A673 (cell line): ENCODE data around the gene CGNL1. TPM values are rescaled to one million over a fixed set of nuclear protein-coding genes. Genes with fewer than 3 reads are reported as not detected.

Experiments used
- BruUV-seq: library from RNA; stranded (reverse); fragments of 400-500 nt; replicated peaks from 2 replicates; lab custom pipeline; 2021; lab: Mats Ljungman, UMichigan
- CTCF ChIA-PET: fragments of 300-600 bp; sonication (Branson Sonifier 250); formaldehyde crosslinking; loops from one replicate; lab custom pipeline; 2022; ENCODE audit warnings: antibody characterized with exemption; lab: Charles Lee
- POLR2A ChIA-PET: fragments of 300-600 bp; sonication (Branson Sonifier 250); formaldehyde crosslinking; loops from one replicate; lab custom pipeline; 2022; ENCODE audit warnings: antibody characterized with exemption; ENCODE audit not compliant: low non-redundant PET; lab: Charles Lee
- DNase-seq: peaks from one replicate; pipeline ENCODE4 v3.0.0-alpha.2; 2015; ENCODE audit warnings: low spot score
- H3K27ac ChIP-seq: fragments of 200-600 bp; sonication (generic); 2 replicates; pipeline ENCODE4 v1.5.1; 2016; ENCODE audit warnings: mixed run types, low read depth, mild to moderate bottlenecking, mixed read lengths, antibody characterized with exemption, low read length; ENCODE audit not compliant: poor library complexity, severe bottlenecking
- H3K27me3 ChIP-seq: fragments of 200-600 bp; sonication (generic); replicated peaks from 2 replicates; pipeline ENCODE4 v1.6.1; 2017; ENCODE audit warnings: mixed run types, low read depth, mild to moderate bottlenecking, mixed read lengths, antibody characterized with exemption, low read length; ENCODE audit not compliant: insufficient read depth, poor library complexity
- H3K36me3 ChIP-seq: fragments of 200-600 bp; sonication (generic); 2 replicates; pipeline ENCODE4 v1.6.1; 2016; ENCODE audit warnings: mixed run types, mild to moderate bottlenecking, mixed read lengths, antibody characterized with exemption, low read length; ENCODE audit not compliant: insufficient read depth, poor library complexity, severe bottlenecking
- H3K4me1 ChIP-seq: fragments of 200-600 bp; sonication (generic); 2 replicates; pipeline ENCODE4 v1.6.1; 2017; ENCODE audit warnings: mixed run types, mild to moderate bottlenecking, mixed read lengths, antibody characterized with exemption, low read length; ENCODE audit not compliant: insufficient read depth, poor library complexity, severe bottlenecking
- H3K4me3 ChIP-seq: fragments of 200-600 bp; sonication (generic); 2 replicates; pipeline ENCODE4 v1.5.1; 2016; ENCODE audit warnings: low read depth, mixed run types, mild to moderate bottlenecking, mixed read lengths, low read length; ENCODE audit not compliant: poor library complexity, severe bottlenecking
- H3K9me3 ChIP-seq: fragments of 200-600 bp; sonication (generic); 2 replicates; pipeline ENCODE4 v1.6.1; 2016; ENCODE audit warnings: mixed run types, low read depth, mild to moderate bottlenecking, mixed read lengths, antibody characterized with exemption, low read length; ENCODE audit not compliant: poor library complexity, severe bottlenecking
- EZH2 ChIP-seq: fragments of 200-600 bp; sonication (generic); IDR thresholded peaks from 2 replicates; pipeline ENCODE4 v1.6.1; 2017; ENCODE audit warnings: borderline replicate concordance, low read depth, mild to moderate bottlenecking, mixed read lengths, antibody characterized with exemption, low read length; ENCODE audit not compliant: poor library complexity, severe bottlenecking
- intact Hi-C: fragments of 100-400 bp; cut with micrococcal nuclease; formaldehyde crosslinking; loops from one replicate; pipeline ENCODE4 v1.10.0; 2022; ENCODE audit not compliant: unreplicated experiment
- total RNA-seq: library from RNA; stranded (reverse); gene quantifications from 2 replicates; pipeline ENCODE4 v1.2.3, GENCODE V29; 2021
- TF ChIP-seq, protein P1 (sequence below): fragments of 300-800, 200-600 bp; sonication (generic); conservative IDR thresholded peaks from 2 replicates; pipeline ENCODE4 v1.5.1; 2017; ENCODE audit warnings: low read depth, mild to moderate bottlenecking, antibody characterized with exemption, low read length, moderate library complexity, mixed read lengths

CGNL1 gene
- total RNA-seq, 1 experiment from 2014 or later, result 0.58 TPM

DNA sequence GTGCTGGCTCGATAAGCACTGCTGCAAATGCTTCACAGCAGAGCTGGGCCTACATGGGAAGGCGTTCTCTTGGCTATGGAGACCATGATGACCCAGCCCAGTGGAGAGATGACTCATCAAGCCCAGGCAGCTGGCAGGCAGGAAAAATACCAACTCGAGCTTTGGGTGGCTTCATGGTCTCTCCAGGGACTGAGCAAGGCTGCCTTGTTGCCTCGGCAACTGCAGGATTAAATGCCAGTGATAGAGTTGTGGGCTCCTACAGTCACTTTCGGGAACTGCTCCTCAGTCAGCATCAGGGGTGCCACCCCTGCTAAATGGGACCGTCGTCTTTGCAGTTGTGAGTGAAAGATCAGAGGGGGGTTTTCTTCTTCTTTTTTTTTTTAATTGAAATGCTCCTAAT is 160.8 kb downstream of the CGNL1 start:
- H3K4me1 ChIP-seq, result peaks cover 50% of the 10 kb centered on the region
- H3K27me3 ChIP-seq, result no peaks in the 10 kb centered on the region
- no TSS peak for BruUV-seq
- H3K27ac ChIP-seq, result peak overlapping the region; percentile 56
- intact Hi-C loops, result no loop called here
- peak; percentile 97 for DNase-seq
- H3K9me3 ChIP-seq, result peaks cover 7% of the 10 kb centered on the region
- TF ChIP-seq EZH2, result no peak
- TF ChIP-seq, protein P1, sequence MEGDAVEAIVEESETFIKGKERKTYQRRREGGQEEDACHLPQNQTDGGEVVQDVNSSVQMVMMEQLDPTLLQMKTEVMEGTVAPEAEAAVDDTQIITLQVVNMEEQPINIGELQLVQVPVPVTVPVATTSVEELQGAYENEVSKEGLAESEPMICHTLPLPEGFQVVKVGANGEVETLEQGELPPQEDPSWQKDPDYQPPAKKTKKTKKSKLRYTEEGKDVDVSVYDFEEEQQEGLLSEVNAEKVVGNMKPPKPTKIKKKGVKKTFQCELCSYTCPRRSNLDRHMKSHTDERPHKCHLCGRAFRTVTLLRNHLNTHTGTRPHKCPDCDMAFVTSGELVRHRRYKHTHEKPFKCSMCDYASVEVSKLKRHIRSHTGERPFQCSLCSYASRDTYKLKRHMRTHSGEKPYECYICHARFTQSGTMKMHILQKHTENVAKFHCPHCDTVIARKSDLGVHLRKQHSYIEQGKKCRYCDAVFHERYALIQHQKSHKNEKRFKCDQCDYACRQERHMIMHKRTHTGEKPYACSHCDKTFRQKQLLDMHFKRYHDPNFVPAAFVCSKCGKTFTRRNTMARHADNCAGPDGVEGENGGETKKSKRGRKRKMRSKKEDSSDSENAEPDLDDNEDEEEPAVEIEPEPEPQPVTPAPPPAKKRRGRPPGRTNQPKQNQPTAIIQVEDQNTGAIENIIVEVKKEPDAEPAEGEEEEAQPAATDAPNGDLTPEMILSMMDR, result peak; percentile 42
- no peaks in the 10 kb centered on the region for H3K36me3 ChIP-seq
- CTCF ChIA-PET, result interaction anchor here (1.2 kb wide), 1 partner anchor 10 kb away, joined by 7 read pairs; no protein-coding TSS in a partner anchor
- H3K4me3 ChIP-seq, result no peak overlapping the region
- POLR2A ChIA-PET, result no interaction called here

GRCh38 chr15:57537488-57538264 is 161.4 kb downstream of the CGNL1 start:
- BruUV-seq, result TSS peak; percentile 88
- H3K4me1 ChIP-seq, result peaks cover 50% of the 10 kb centered on the region
- peaks cover 7% of the 10 kb centered on the region for H3K9me3 ChIP-seq
- intact Hi-C loops, result no loop called here
- no peak overlapping the region for H3K4me3 ChIP-seq
- no peak overlapping the region for H3K27ac ChIP-seq
- H3K36me3 ChIP-seq, result no peaks in the 10 kb centered on the region
- no peak for DNase-seq
- no peak for TF ChIP-seq EZH2
- TF ChIP-seq, protein P1, result no peak; the same call in 1 of the 2 replicates
- no peaks in the 10 kb centered on the region for H3K27me3 ChIP-seq
- ChIA-PET CTCF (interaction anchor here (0.6 to 1.2 kb wide), 2 partner anchors 10 to 197 kb away, joined by 3 to 7 read pairs; no protein-coding TSS in a partner anchor), POLR2A (no interaction called here)

- Histone ChIP-seq H3K36me3 (no peaks in the 10 kb centered on the region), H3K4me3 (no peak overlapping the region), H3K27me3 (no peaks in the 10 kb centered on the region), H3K4me1 (peaks cover 47% of the 10 kb centered on the region), H3K9me3 (peaks cover 7% of the 10 kb centered on the region), H3K27ac (peak overlapping the region; percentile 1)
- intact Hi-C loops, result no loop called here
- DNase-seq, result peak; percentile 51
- TF ChIP-seq EZH2, result no peak
- TF ChIP-seq, protein P1, result no peak
- no TSS peak for BruUV-seq
- ChIA-PET CTCF (no interaction called here), POLR2A (no interaction called here)
Observed at GRCh38 chr15:57538265-57538529, 161.9 kb downstream of the CGNL1 start.
